Retina (tissue), 1 donor: ENCODE data around the gene TATDN3.
"Not testable (repeated sequence)": the region's sequence is repeated elsewhere in the genome, so short reads cannot be mapped to it uniquely, and the experiment has no call there.

Source experiments
- DNase-seq: peaks from one replicate; pipeline ENCODE4 v3.0.0-alpha.2; 2016

The TATDN3 gene

GRCh38 chr1:212791676-212792395, at the start of gene TATDN3, which contains the start of gene NSL1:
TSS of gene TATDN3 (plus strand) at chr1:212791894. CDS start at chr1:212791922, 28 bp downstream.
TSS of gene NSL1 (minus strand) at chr1:212791777. CDS start at chr1:212791763, 14 bp downstream.
- peak; percentile 99 for DNase-seq

GRCh38 chr1:212743901-212744475, 47.7 kb upstream of the TATDN3 start:
- DNase-seq, result no peak

GRCh38 chr1:212745303-212745702, 46.4 kb upstream of the TATDN3 start:
- DNase-seq, result no peak

GRCh38 chr1:212746546-212746945, 45.1 kb upstream of the TATDN3 start:
- DNase-seq, result no peak

- peak; percentile 31 for DNase-seq
These were observed 41.7 kb upstream of the TATDN3 start for GRCh38 chr1:212749821-212750535.

- no peak for DNase-seq
These were observed 39.3 kb upstream of the TATDN3 start for GRCh38 chr1:212752252-212752933.

GRCh38 chr1:212752934-212753497, 38.7 kb upstream of the TATDN3 start:
- no peak for DNase-seq

GRCh38 chr1:212753749-212754148, 37.9 kb upstream of the TATDN3 start:
- DNase-seq, result no peak

- no peak for DNase-seq
These were observed 37.5 kb upstream of the TATDN3 start for GRCh38 chr1:212754193-212754592.

GRCh38 chr1:212754680-212755079, 37.0 kb upstream of the TATDN3 start:
- DNase-seq, result no peak

- DNase-seq, result no peak
These were observed 32.0 kb upstream of the TATDN3 start for GRCh38 chr1:212759683-212760082.

- no peak for DNase-seq
These were observed 31.4 kb upstream of the TATDN3 start for GRCh38 chr1:212760126-212760823.

GRCh38 chr1:212762234-212762633, 29.5 kb upstream of the TATDN3 start:
- no peak for DNase-seq

- no peak for DNase-seq
These were observed 28.9 kb upstream of the TATDN3 start for GRCh38 chr1:212762839-212763238.

GRCh38 chr1:212764718-212765281, 26.9 kb upstream of the TATDN3 start:
- not testable (repeated sequence) for DNase-seq

GRCh38 chr1:212766825-212767224, 24.9 kb upstream of the TATDN3 start:
- DNase-seq, result not testable (repeated sequence)

- DNase-seq, result no peak
These were observed 22.1 kb upstream of the TATDN3 start for GRCh38 chr1:212769459-212770167.

- DNase-seq, result no peak
These were observed 20.4 kb upstream of the TATDN3 start for GRCh38 chr1:212771341-212771740.

GRCh38 chr1:212773011-212773410, 18.7 kb upstream of the TATDN3 start:
- no peak for DNase-seq

GRCh38 chr1:212774584-212774983, 17.1 kb upstream of the TATDN3 start:
- DNase-seq, result no peak

GRCh38 chr1:212775241-212775640, 16.5 kb upstream of the TATDN3 start:
- no peak for DNase-seq
